Astrocyte (in vitro differentiated cells and primary cell): Measurements from ENCODE around the gene KCNH2. TPM values are rescaled to one million over a fixed set of nuclear protein-coding genes. Genes with fewer than 3 reads are reported as not detected.

ENCODE experiments used
- DNase-seq: peaks from one replicate; pipeline ENCODE4 v3.0.0-alpha.2; 2010; ENCODE audit warnings: low read depth
- FAIRE-seq: peaks from 2 replicates; lab custom pipeline; 2011; peaks lifted over from hg19 to GRCh38; lab: Jason Lieb, UNC
- H2AFZ ChIP-seq: 2 replicates; pipeline ENCODE4 v1.6.0; 2012; ENCODE audit warnings: low read depth, low read length, inconsistent platforms
- H3K27ac ChIP-seq: 2 replicates; pipeline ENCODE4 v1.5.1; 2011; ENCODE audit warnings: low read depth, low read length, inconsistent platforms
- H3K27me3 ChIP-seq: 2 replicates; pipeline ENCODE4 v1.6.0; 2011; ENCODE audit warnings: low read length, inconsistent platforms; ENCODE audit not compliant: insufficient read depth
- H3K36me3 ChIP-seq: 2 replicates; pipeline ENCODE4 v1.5.1; 2011; ENCODE audit warnings: low read length, inconsistent platforms; ENCODE audit not compliant: insufficient read depth
- H3K4me1 ChIP-seq: 2 replicates; pipeline ENCODE4 v1.5.1; 2011; ENCODE audit warnings: low read length, inconsistent platforms; ENCODE audit not compliant: insufficient read depth
- H3K4me2 ChIP-seq: 2 replicates; pipeline ENCODE4 v1.6.0; 2012; ENCODE audit warnings: low read length, inconsistent platforms
- H3K4me3 ChIP-seq: 2 replicates; pipeline ENCODE4 v1.5.1; 2011; ENCODE audit warnings: low read depth, mild to moderate bottlenecking, low read length, inconsistent platforms; ENCODE audit not compliant: insufficient read depth
- H3K79me2 ChIP-seq: 2 replicates; pipeline ENCODE4 v1.6.0; 2012; ENCODE audit warnings: mild to moderate bottlenecking, low read length, inconsistent platforms; ENCODE audit not compliant: insufficient read depth
- H3K9ac ChIP-seq: 2 replicates; pipeline ENCODE4 v1.6.0; 2012; ENCODE audit warnings: mild to moderate bottlenecking, low read length, inconsistent platforms
- H3K9me3 ChIP-seq: 2 replicates; pipeline ENCODE4 v1.5.1; 2012; ENCODE audit warnings: low read depth, mild to moderate bottlenecking, low read length, inconsistent platforms; ENCODE audit not compliant: insufficient read depth
- H4K20me1 ChIP-seq: 2 replicates; pipeline ENCODE4 v1.6.0; 2012; ENCODE audit warnings: low read length, inconsistent platforms; ENCODE audit not compliant: insufficient read depth
- H3K27ac Mint-ChIP-seq: one replicate; pipeline ENCODE4 v1.8.0; 2021; ENCODE audit warnings: mild to moderate bottlenecking, mixed read lengths; ENCODE audit not compliant: unreplicated experiment
- H3K27me3 Mint-ChIP-seq: one replicate; pipeline ENCODE4 v1.8.0; 2021; ENCODE audit warnings: low read depth, mixed read lengths; ENCODE audit not compliant: unreplicated experiment
- H3K36me3 Mint-ChIP-seq: one replicate; pipeline ENCODE4 v1.8.0; 2021; ENCODE audit warnings: low read depth, mixed read lengths; ENCODE audit not compliant: unreplicated experiment
- H3K4me1 Mint-ChIP-seq: one replicate; pipeline ENCODE4 v1.8.0; 2021; ENCODE audit warnings: low read depth, mixed read lengths; ENCODE audit not compliant: unreplicated experiment
- H3K4me3 Mint-ChIP-seq: one replicate; pipeline ENCODE4 v1.8.0; 2021; ENCODE audit warnings: mild to moderate bottlenecking, moderate library complexity, mixed read lengths; ENCODE audit not compliant: unreplicated experiment
- H3K9me3 Mint-ChIP-seq: one replicate; pipeline ENCODE4 v1.8.0; 2021; ENCODE audit warnings: mild to moderate bottlenecking, mixed read lengths; ENCODE audit not compliant: unreplicated experiment
- CTCF ChIP-seq: IDR thresholded peaks from 2 replicates; pipeline ENCODE4 v1.5.1; 2011; ENCODE audit warnings: low read depth, mild to moderate bottlenecking, inconsistent platforms, low read length, moderate library complexity; ENCODE audit not compliant: insufficient read depth
- EZH2 ChIP-seq: IDR thresholded peaks from 2 replicates; pipeline ENCODE4 v1.6.1; 2012; ENCODE audit warnings: mild to moderate bottlenecking, low read length, inconsistent platforms; ENCODE audit not compliant: insufficient read depth
- total RNA-seq: library from RNA; stranded (reverse); gene quantifications from 2 replicates; pipeline ENCODE4 v1.2.1, GENCODE V29; 2021

KCNH2 gene
- total RNA-seq, 1 donor from 2014 or later = 4.6 TPM

GRCh38 chr7:150955519-150956394 is 22.4 kb downstream of the KCNH2 start:
- Histone ChIP-seq H3K9me3 (no peaks in the 10 kb centered on the region), H3K36me3 (no peaks in the 10 kb centered on the region), H2AFZ (peak overlapping the region; percentile 41), H3K4me2 (peak overlapping the region; percentile 44), H4K20me1 (no peaks in the 10 kb centered on the region), H3K27me3 (peaks cover 10% of the 10 kb centered on the region), H3K4me1 (peaks cover 2% of the 10 kb centered on the region), H3K79me2 (no peaks in the 10 kb centered on the region), H3K27ac (no peak overlapping the region), H3K4me3 (no peak overlapping the region), H3K9ac (no peak overlapping the region)
- no peak overlapping the region for H3K27ac Mint-ChIP-seq
- TF ChIP-seq CTCF = no peak
- no peak for TF ChIP-seq EZH2
- FAIRE-seq (no peak), DNase-seq (peak; percentile 29)
- peaks cover 2% of the 10 kb centered on the region for H3K36me3 Mint-ChIP-seq
- H3K27me3 Mint-ChIP-seq = peaks cover 14% of the 10 kb centered on the region
- no peak overlapping the region for H3K4me3 Mint-ChIP-seq
- H3K9me3 Mint-ChIP-seq = no peaks in the 10 kb centered on the region
- peaks cover 11% of the 10 kb centered on the region for H3K4me1 Mint-ChIP-seq

- Histone ChIP-seq H3K27ac (no peak overlapping the region), H3K27me3 (peaks cover 10% of the 10 kb centered on the region), H2AFZ (peak overlapping the region; percentile 26), H4K20me1 (no peaks in the 10 kb centered on the region), H3K4me3 (no peak overlapping the region), H3K36me3 (no peaks in the 10 kb centered on the region), H3K4me1 (peaks cover 2% of the 10 kb centered on the region), H3K9ac (no peak overlapping the region), H3K9me3 (no peaks in the 10 kb centered on the region), H3K79me2 (no peaks in the 10 kb centered on the region), H3K4me2 (peak overlapping the region; percentile 44)
- TF ChIP-seq CTCF = no peak
- TF ChIP-seq EZH2 = no peak
- H3K27me3 Mint-ChIP-seq = peaks cover 14% of the 10 kb centered on the region
- H3K36me3 Mint-ChIP-seq = peaks cover 5% of the 10 kb centered on the region
- H3K9me3 Mint-ChIP-seq = no peaks in the 10 kb centered on the region
- DNase-seq (no peak), FAIRE-seq (no peak)
- H3K27ac Mint-ChIP-seq = no peak overlapping the region
- no peak overlapping the region for H3K4me3 Mint-ChIP-seq
- peaks cover 11% of the 10 kb centered on the region for H3K4me1 Mint-ChIP-seq
Measured at GRCh38 chr7:150954986-150955518, 23.1 kb downstream of the KCNH2 start.
